Cardiac septum (tissue), 1 donor: ENCODE data around the gene CCNL2. TPM values are rescaled to one million over a fixed set of nuclear protein-coding genes. Genes with fewer than 3 reads are reported as not detected.
"Not testable (repeated sequence)": the region's sequence is repeated elsewhere in the genome, so short reads cannot be mapped to it uniquely, and the experiment has no call there.

ENCODE experiments used
- DNase-seq: peaks from one replicate; pipeline ENCODE4 v3.0.0-alpha.2; 2020; ENCODE audit warnings: low spot score
- intact Hi-C: fragments of 100-400 bp; cut with DNase I; formaldehyde crosslinking; loops from one replicate; pipeline ENCODE4 v1.14.0; 2022
- total RNA-seq: library from RNA; stranded (reverse); fragmentation: NEBNext Ultra II Directional; extraction: Animal tissue kit (Norgen Biotek cat#: 25700); gene quantifications from one replicate; pipeline ENCODE4 v1.2.1, GENCODE V29; 2021
- donor health status: DM: no; HTN: no; CAD: no.

CCNL2 gene
- total RNA-seq, 1 donor from 2014 or later: 78.6 TPM

- DNase-seq, intact Hi-C loops: not testable (repeated sequence)
Observed at GRCh38 chr1:1402901-1403392, 3.8 kb upstream of the CCNL2 start.

DNA sequence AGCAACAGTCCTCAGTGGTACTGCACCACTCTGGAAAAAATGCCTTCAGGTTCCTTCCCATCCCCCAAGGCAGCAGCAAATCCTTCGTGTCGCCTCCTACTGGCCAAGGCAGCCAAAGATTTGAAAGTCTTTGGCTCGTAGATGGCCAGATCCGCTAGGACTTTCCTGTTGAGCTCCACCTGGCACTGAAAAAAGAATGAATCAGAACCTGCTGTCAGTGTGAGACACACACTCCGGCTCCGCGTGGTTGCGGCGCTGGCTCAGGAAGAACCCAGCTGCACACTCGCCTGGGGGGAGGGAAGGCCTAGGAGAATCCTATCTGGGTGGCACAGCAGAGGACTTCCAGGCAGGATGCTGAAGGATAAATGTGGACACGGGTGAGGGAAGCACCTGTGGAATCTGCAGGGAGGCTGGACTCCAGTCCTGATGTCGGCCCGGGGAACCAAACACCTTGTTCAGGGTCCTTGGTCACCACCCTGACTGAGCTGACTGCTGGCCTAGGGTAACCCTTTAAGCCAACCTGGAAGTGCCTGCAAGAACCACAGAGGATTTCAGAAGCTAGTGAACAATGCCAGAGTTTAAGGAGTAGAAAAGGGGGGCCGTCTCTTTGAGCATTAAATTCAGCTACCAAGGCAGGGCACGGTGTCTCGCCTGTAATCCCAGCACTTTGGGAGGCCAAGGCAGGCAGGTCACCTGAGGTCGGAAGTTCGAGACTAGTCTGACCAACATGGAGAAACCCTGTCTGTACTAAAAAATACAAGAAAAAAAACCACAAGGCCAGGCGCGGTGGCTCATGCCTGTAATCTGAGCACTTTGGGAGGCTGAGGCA lies 3.2 kb upstream of the CCNL2 start:
- intact Hi-C loops: no loop called here
- DNase-seq: no peak

- no peak for DNase-seq
- intact Hi-C loops: loop anchor here (2.0 kb wide), 1 partner anchor 69 kb away; the partner anchor contains the start of gene ATAD3B
Observed at GRCh38 chr1:1401457-1402010, 2.4 kb upstream of the CCNL2 start.

GRCh38 chr1:1400576-1401456 lies 1.7 kb upstream of the CCNL2 start:
- no peak for DNase-seq
- intact Hi-C loops: loop anchor here (2.0 kb wide), 1 partner anchor 70 kb away; the partner anchor contains the start of gene ATAD3B

- intact Hi-C loops: loop anchor here (1.0 to 5.0 kb wide), 3 partner anchors 7 to 71 kb away; partner anchors contain the start of genes ATAD3B and MRPL20
Observed at GRCh38 chr1:1399872-1400575, 889 bp upstream of the CCNL2 start.

DNA sequence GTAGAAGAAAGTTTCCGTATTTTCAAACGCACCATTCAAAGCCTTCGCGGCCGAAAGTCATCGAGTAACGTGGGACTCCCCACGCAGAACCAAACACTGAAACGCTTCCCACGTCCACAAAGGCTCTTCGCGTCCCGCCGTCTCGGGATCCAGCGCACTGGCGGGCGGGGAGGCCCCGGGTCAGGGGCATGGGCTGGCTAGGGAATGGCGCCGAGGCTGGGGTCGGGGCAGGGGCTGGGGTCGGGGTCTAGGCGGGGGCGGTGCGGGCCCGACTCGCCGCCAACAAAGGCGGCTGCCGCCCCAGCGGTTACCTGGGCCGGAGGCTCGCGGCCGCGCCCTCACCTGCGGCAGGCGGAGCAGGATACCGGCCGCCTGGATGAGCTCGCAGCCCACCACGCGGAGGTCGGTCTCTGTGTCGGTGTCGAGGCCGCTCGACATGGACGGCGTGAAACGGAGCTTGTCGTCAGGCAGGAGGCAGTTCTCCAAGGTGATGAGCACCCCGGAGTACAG lies 403 bp downstream of the CCNL2 start:
- intact Hi-C loops: loop anchor here (1.0 to 5.0 kb wide), 2 partner anchors 9 to 44 kb away; partner anchors contain the start of gene MRPL20
- no peak for DNase-seq

More at GRCh38 chr1:1399872-1400575, 889 bp upstream of the CCNL2 start:
- no peak for DNase-seq

DNA sequence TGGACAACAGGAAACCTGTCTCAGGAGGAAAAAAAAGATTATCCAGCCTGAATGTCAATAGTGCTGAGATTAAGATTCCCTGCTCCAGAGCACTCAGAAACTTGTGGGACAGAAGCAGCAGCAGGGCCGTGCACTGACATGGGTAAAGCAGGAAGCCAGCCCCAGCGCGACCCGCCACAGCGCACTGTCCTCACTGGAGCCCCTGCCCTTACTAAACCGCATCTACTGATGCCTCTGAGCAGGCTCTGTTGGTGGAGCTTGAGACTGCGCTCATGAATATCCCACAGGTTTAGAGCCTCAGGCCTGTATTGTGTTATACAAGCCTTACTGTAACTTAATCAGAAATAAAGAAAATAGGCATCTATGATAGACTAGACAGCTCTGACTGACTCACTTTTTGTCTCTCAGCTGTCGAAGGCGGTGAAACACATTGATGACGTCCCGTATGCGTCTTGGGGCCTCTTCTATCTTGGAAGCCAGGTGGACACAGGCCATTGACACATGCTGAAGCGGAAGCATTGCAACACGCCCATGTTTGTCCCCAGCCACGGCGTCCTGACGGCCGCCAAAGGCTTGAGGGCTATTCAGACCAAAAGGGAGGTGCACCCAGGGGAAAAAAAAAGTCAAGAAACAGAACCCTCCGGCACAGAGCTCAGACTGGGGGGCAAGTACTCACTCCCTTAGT lies 1.2 kb downstream of the CCNL2 start:
- DNase-seq: no peak
- intact Hi-C loops: loop anchor here (5.0 kb wide), 1 partner anchor 44 kb away; no protein-coding TSS in a partner anchor

GRCh38 chr1:1395166-1395565 lies 4.0 kb downstream of the CCNL2 start:
- intact Hi-C loops: loop anchor here (5.0 kb wide), 1 partner anchor 47 kb away; no protein-coding TSS in a partner anchor
- no peak for DNase-seq

DNA sequence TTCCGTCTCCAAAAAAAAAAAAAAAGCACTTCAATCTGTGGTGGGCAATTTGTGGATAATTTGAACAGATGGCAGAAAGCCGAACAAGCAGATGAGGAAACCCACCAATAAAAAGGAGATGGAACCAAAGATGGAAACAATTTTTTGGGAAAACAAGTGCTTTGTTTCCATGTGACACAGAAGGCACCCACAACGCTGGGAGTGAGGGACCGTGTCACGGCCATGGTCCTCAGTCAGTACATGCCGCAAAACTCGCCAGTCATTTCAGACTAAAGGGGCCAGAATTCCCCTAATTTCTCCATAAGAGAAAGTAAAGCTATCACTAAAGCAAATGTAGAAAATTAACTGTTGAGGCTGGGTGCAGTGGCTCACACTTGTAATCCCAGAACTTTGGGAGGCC lies 5.0 kb downstream of the CCNL2 start:
- DNase-seq: no peak

DNA sequence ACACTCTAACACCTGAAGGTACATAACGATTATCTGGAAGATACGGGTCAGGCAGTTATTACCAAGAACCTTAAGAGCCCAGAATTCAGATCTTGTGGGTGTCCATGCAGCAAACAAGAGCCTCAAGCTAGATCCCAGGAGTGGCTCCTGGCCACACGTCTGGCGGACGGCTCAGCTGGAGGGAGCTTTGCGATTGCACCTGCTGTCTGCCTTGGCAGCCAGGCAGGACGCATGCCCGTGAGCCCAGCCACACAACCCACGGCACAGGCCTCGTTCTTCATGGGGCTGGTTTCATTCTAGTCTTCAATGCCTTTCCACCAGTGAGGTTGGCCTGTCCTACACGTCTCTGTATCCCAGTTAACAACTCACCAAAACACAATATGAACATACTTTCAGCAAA lies 5.7 kb downstream of the CCNL2 start:
- intact Hi-C loops: no loop called here
- DNase-seq: no peak

More for the DNA sequence above, 5.0 kb downstream of the CCNL2 start:
- intact Hi-C loops: no loop called here

GRCh38 chr1:1393014-1393413 lies 6.1 kb downstream of the CCNL2 start:
- intact Hi-C loops: no loop called here
- DNase-seq: no peak

GRCh38 chr1:1391225-1391624 lies 7.9 kb downstream of the CCNL2 start:
- intact Hi-C loops: no loop called here
- no peak for DNase-seq

DNA sequence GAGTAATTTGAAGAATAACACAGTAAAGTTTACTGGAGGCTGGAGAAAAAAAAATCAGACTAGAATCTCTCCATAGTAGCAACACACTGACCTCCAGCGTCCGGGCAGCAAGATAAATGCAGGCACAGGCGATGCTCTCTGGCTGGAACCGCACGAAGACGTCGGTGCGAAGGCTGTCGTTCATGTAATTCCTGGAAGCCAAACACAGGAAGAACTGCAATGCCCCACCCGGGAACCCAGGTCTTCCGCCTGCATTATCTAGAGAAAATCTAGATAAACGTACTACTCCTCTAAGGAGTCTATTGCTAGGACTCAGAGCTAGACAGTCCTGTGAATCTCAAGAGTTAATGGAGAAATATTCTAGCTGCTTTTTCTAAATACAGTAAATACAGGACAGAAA lies 8.5 kb downstream of the CCNL2 start:
- no peak for DNase-seq

GRCh38 chr1:1388078-1388472 lies 11.1 kb downstream of the CCNL2 start:
- no peak for DNase-seq
- intact Hi-C loops: no loop called here

More for the DNA sequence above, 8.5 kb downstream of the CCNL2 start:
- intact Hi-C loops: no loop called here

GRCh38 chr1:1387098-1388077 lies 11.7 kb downstream of the CCNL2 start:
- DNase-seq: no peak
- intact Hi-C loops: no loop called here

GRCh38 chr1:1385931-1386330 lies 13.2 kb downstream of the CCNL2 start:
- no peak for DNase-seq
- intact Hi-C loops: no loop called here

DNA sequence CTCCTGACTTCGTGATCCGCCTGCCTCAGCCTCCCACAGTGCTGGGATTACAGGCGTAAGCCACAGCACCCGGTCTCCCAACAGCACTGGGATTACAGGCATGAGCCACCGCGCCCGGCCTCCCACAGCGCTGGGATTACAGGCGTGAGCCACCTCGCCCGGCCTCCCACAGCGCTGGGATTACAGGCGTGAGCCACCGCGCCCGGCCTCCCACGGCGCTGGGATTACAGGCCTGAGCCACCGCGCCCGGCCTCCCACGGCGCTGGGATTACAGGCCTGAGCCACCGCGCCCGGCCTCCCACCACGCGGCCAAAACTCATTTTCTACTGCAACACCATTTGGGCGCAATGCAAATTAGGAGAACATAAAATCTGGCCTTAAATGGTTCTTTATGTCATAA lies 13.8 kb downstream of the CCNL2 start:
- intact Hi-C loops, DNase-seq: not testable (repeated sequence)
